ENCODE measurements around the gene CGREF1.

- TF ChIP-seq POLR2AphosphoS5 (IDR thresholded peaks at IDR 0.05) (no peak), CTCF (IDR thresholded peaks at IDR 0.05) (no peak), POLR2A (IDR thresholded peaks at IDR 0.05; ENCODE audit: low read depth) (no peak), EP300 (IDR thresholded peaks at IDR 0.05) (no peak)
Observed at GRCh38 chr2:27145682-27146081, 26.8 kb upstream of the CGREF1 start.
